Measurements from ENCODE around the gene GLI1.
A peak's percentile ranks its signal among the peaks of the same experiment; 100 is the strongest.

GLI1 gene

DNA sequence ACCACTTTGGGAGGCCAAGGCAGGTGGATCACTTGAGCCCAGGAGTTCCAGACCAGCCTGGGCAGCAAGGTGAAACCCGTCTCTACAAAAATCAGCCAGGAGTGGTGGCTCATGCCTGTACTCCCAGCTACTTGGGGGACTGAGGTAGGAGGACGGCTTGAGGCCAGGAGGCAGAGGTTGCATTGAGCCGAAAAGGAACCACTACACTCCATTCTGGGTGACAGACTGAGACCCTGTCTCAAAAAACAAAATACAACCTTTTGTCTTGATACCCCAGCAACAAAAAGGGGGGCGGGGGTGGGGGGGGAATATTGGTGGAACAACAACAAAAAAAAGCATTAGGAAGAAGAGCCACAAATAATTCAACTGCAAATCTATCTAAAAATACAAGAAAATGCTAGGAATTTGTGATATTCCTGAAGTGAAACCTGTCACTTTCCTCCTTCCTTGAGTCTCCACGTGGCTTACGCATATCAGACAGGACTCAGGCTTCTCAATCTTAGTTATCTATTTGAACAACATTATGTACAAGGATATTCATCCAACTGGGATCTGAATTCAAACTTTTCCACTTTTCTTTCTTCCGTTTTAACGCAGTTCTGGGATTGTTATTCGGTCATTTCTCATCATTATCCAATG, 30.0 kb upstream of the GLI1 start:
- no peaks in the 10 kb centered on the region for H3K9me3 ChIP-seq (ENCODE audit: severe bottlenecking)
- DNase-seq (ENCODE audit: low spot score) (no peak), ATAC-seq (ENCODE audit: low read depth) (no peak)
- H3K4me3 ChIP-seq (ENCODE audit: severe bottlenecking) = peak overlapping the region; percentile 68
- TF ChIP-seq, protein P1, sequence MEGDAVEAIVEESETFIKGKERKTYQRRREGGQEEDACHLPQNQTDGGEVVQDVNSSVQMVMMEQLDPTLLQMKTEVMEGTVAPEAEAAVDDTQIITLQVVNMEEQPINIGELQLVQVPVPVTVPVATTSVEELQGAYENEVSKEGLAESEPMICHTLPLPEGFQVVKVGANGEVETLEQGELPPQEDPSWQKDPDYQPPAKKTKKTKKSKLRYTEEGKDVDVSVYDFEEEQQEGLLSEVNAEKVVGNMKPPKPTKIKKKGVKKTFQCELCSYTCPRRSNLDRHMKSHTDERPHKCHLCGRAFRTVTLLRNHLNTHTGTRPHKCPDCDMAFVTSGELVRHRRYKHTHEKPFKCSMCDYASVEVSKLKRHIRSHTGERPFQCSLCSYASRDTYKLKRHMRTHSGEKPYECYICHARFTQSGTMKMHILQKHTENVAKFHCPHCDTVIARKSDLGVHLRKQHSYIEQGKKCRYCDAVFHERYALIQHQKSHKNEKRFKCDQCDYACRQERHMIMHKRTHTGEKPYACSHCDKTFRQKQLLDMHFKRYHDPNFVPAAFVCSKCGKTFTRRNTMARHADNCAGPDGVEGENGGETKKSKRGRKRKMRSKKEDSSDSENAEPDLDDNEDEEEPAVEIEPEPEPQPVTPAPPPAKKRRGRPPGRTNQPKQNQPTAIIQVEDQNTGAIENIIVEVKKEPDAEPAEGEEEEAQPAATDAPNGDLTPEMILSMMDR (IDR thresholded peaks at IDR 0.05; ENCODE audit: poor library complexity, severe bottlenecking) = no peak
- H3K27ac ChIP-seq (ENCODE audit: poor library complexity, severe bottlenecking) = peak overlapping the region; percentile 83
- H3K27me3 ChIP-seq (ENCODE audit: insufficient read depth, poor library complexity, severe bottlenecking) = no peaks in the 10 kb centered on the region
- peaks cover 10% of the 10 kb centered on the region; the same call in 1 of the 2 replicates for H3K36me3 ChIP-seq (ENCODE audit: low read depth)
- H3K4me1 ChIP-seq (ENCODE audit: insufficient read depth, poor library complexity, severe bottlenecking) = peaks cover 4% of the 10 kb centered on the region

DNA sequence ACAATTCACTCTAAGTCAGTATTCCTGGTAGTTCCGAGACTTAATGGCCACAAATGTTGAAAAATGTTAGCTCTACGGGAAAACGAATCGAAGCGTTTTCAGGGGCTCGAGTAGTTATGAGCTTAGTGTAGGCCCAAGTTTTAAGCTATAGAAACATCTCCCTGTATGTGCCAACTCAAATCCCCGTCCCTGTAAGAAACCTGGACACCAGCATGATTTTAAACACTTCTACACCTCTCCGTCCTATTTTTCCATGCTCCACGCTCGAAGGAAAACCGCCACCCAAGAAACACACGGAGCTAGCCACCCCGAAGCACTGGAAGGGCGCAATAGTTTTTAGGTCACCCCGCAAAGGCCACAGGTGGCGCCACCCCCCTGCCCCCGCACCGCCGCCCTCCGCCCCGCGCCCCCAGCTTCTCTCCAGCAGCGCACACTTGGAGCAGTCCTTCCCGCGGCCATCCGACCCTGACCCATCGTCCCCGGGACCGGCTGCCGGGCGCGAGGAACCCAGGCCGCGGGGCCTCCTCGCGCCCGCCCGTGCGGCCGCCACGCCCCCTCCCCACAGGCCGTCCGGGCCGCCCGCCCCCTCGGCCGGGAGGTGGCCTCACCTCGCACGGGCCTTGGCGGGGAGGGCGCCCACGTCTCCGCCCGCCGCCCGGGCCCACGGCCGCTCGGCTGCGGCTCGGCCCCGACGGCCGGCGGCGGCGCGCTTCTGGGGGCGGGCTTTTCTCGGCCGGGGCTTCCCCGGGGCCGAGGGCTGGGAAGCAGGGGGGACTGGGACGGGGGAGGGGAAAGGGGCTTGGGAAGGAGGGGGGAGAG, 29.3 kb upstream of the GLI1 start:
- DNase-seq (ENCODE audit: low spot score) (no peak), ATAC-seq (ENCODE audit: low read depth) (peak; percentile 53)
- Histone ChIP-seq H3K4me1 (ENCODE audit: insufficient read depth, poor library complexity, severe bottlenecking) (peaks cover 4% of the 10 kb centered on the region), H3K27ac (ENCODE audit: poor library complexity, severe bottlenecking) (peak overlapping the region; percentile 83), H3K4me3 (ENCODE audit: severe bottlenecking) (peak overlapping the region; percentile 68), H3K27me3 (ENCODE audit: insufficient read depth, poor library complexity, severe bottlenecking) (no peaks in the 10 kb centered on the region), H3K36me3 (ENCODE audit: low read depth) (peaks cover 8% of the 10 kb centered on the region; the same call in 1 of the 2 replicates), H3K9me3 (ENCODE audit: severe bottlenecking) (no peaks in the 10 kb centered on the region)
- TF ChIP-seq, protein P1 (IDR thresholded peaks at IDR 0.05; ENCODE audit: poor library complexity, severe bottlenecking) = no peak

DNA sequence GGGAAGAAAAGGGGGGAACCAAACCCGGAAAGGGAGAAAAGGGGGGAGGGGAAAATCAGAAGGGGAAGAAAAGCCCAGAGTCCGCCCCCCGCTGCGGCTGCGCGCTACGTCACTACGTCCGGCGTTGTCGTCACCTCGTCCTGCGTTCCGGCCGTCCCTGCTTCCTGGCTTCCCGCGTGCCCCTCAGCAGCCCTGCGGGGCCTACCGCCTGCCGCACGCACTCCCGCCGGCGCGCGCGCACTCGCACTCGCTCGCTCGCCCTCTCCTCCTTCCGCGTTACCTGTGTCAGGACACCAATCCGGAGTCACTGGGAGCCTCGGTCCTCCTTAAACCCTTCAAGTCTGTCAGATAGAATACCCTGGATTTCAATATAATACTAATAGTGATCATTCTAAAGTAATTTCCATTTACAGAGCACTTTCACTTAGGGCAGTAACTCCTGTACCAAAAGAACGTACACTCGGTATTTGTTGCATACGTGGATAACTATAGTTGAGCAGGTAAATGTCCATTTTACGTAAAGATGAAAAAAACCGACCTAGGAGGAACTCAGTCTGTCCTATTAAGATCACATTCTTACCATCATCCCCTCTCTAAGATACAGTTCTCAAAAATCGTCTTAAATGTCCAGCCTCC, 28.5 kb upstream of the GLI1 start, which contains the start of gene R3HDM2:
Gene R3HDM2, minus strand, starts transcription at position 113 of the 636 bp plus-strand sequence. CDS start 120,615 bp downstream, outside the sequence.
- peak within 1 kb of the TSS; percentile 68 for H3K4me3 ChIP-seq (ENCODE audit: severe bottlenecking)
- no peaks in the 10 kb centered on the region for H3K9me3 ChIP-seq (ENCODE audit: severe bottlenecking)
- peaks cover under 1% of the 10 kb centered on the region; the same call in 1 of the 2 replicates for H3K36me3 ChIP-seq (ENCODE audit: low read depth)
- peaks cover 4% of the 10 kb centered on the region for H3K4me1 ChIP-seq (ENCODE audit: insufficient read depth, poor library complexity, severe bottlenecking)
- no peaks in the 10 kb centered on the region for H3K27me3 ChIP-seq (ENCODE audit: insufficient read depth, poor library complexity, severe bottlenecking)
- ATAC-seq (ENCODE audit: low read depth) (peak; percentile 93), DNase-seq (ENCODE audit: low spot score) (peak; percentile 94)
- TF ChIP-seq, protein P1 (IDR thresholded peaks at IDR 0.05; ENCODE audit: poor library complexity, severe bottlenecking) = no peak
- peak within 1 kb of the TSS; percentile 83 for H3K27ac ChIP-seq (ENCODE audit: poor library complexity, severe bottlenecking)

DNA sequence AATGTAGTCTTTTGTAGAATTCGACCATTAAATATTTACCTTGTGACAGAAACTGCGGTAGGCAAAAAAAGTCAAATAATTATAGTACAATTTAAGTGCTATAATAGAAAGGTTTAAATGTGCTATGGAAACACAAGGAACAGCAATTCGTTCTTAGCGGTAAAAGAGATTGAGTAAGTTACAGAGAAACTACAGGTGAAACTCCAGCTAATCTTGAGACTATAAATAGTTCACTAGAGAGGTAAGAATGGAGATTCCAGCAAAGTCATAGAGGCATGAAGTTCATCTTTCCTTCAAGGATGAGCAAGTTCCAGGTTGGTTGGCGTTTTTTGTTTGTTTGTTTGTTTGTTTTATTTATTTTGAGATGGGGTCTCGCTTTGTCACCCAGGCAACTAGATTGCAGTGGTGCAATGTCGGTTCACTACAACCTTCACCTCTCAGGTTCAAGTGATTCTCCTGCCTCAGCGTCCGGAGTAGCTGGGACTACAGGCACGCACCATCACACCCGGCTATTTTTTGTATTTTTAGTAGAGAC, 27.9 kb upstream of the GLI1 start:
- H3K36me3 ChIP-seq (ENCODE audit: low read depth) = no peaks in the 10 kb centered on the region
- no peak for ATAC-seq (ENCODE audit: low read depth)

More for the DNA sequence above, 27.9 kb upstream of the GLI1 start:
- TF ChIP-seq, protein P1 (IDR thresholded peaks at IDR 0.05; ENCODE audit: poor library complexity, severe bottlenecking) = no peak
- Histone ChIP-seq H3K9me3 (ENCODE audit: severe bottlenecking) (no peaks in the 10 kb centered on the region), H3K27ac (ENCODE audit: poor library complexity, severe bottlenecking) (peak overlapping the region; percentile 83), H3K27me3 (ENCODE audit: insufficient read depth, poor library complexity, severe bottlenecking) (no peaks in the 10 kb centered on the region), H3K4me1 (ENCODE audit: insufficient read depth, poor library complexity, severe bottlenecking) (peaks cover 4% of the 10 kb centered on the region), H3K4me3 (ENCODE audit: severe bottlenecking) (peak overlapping the region; percentile 68)
- DNase-seq (ENCODE audit: low spot score) = no peak
